Kidney epithelial cell (primary cell): ENCODE results near the gene FGD2. TPM values are rescaled to one million over a fixed set of nuclear protein-coding genes. Genes with fewer than 3 reads are reported as not detected.

Experiments
- DNase-seq: peaks from one replicate; pipeline ENCODE4 v3.0.0-alpha.2; 2010; ENCODE audit warnings: low read depth
- H3K27me3 ChIP-seq: 2 replicates; pipeline ENCODE4 v1.6.0; 2011; ENCODE audit warnings: low read length; ENCODE audit not compliant: control insufficient read depth, insufficient read depth
- H3K36me3 ChIP-seq: 2 replicates; pipeline ENCODE4 v1.5.1; 2011; ENCODE audit warnings: low read length; ENCODE audit not compliant: control insufficient read depth, insufficient read depth
- H3K4me3 ChIP-seq: 2 replicates; pipeline ENCODE4 v1.5.1; 2011; ENCODE audit warnings: low read depth, mild to moderate bottlenecking, control low read depth, low read length
- CTCF ChIP-seq: IDR thresholded peaks from 2 replicates; pipeline ENCODE4 v1.5.1; 2011; ENCODE audit warnings: mild to moderate bottlenecking, moderate library complexity, low read length, control low read depth, inconsistent platforms; ENCODE audit not compliant: insufficient read depth, poor library complexity, severe bottlenecking
- total RNA-seq: library from RNA; depleted of rRNA; stranded (reverse); fragments of >200 nt; gene quantifications from 2 replicates; pipeline ENCODE4 v1.2.3, GENCODE V29; 2015

FGD2 gene
- total RNA-seq, 1 donor from 2014 or later = 0.04 TPM

DNA sequence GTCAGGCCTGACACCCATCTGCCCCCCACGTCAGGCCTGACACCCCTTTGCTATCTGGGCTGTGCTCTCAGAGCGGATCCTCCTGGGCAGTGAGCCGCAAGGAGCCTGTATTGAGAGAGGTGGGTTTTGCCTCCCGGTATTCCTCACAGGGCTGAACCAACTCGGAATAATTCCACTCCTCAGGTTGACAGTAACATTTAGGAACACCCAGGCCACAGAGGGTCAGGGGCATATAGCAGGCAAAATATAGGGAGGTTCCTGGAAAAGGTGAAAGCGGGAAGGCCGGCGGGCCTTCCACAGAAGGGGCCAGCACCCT, 6.8 kb upstream of the FGD2 start:
- no peaks in the 10 kb centered on the region for H3K36me3 ChIP-seq
- DNase-seq = no peak
- TF ChIP-seq CTCF = no peak
- no peaks in the 10 kb centered on the region for H3K27me3 ChIP-seq
- H3K4me3 ChIP-seq = no peak overlapping the region

DNA sequence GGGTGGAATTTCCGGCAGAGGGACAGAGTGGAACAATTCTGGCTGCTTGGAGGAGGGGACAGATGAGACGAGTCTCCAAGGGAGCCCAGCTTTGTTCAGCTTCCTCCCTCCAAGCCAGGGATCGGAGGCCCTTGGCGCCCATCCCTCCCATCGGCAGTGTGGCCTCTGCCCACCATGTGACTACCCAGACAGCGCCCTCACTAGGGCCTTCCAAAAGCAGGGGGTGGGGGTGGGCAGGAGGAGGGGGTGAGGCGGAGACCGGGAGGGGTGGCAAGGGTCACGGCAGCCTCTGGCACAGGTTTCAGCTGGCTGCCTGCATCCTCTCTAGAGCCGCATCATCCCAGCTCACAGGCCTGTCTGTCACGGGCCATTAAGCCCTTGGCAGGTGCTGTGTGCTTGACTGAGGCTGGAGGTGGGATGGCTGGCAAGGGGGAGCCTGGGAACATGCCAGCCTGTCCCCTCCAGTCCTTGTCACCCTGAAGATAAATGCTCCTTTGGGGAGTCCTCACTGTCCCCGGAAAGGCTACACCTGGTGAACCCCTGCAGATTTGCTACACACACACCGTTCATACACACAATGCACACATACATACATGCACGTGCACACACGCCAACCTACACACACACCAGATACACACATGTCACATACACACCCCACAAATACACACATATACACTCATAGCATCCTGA, 6.2 kb upstream of the FGD2 start:
- DNase-seq = no peak
- Histone ChIP-seq H3K4me3 (no peak overlapping the region), H3K36me3 (no peaks in the 10 kb centered on the region), H3K27me3 (no peaks in the 10 kb centered on the region)
- no peak for TF ChIP-seq CTCF

- no peaks in the 10 kb centered on the region for H3K36me3 ChIP-seq
- no peaks in the 10 kb centered on the region for H3K27me3 ChIP-seq
- no peak overlapping the region for H3K4me3 ChIP-seq
- no peak for DNase-seq
- TF ChIP-seq CTCF = no peak
These were observed 5.7 kb upstream of the FGD2 start for GRCh38 chr6:36999751-37000125.

DNA sequence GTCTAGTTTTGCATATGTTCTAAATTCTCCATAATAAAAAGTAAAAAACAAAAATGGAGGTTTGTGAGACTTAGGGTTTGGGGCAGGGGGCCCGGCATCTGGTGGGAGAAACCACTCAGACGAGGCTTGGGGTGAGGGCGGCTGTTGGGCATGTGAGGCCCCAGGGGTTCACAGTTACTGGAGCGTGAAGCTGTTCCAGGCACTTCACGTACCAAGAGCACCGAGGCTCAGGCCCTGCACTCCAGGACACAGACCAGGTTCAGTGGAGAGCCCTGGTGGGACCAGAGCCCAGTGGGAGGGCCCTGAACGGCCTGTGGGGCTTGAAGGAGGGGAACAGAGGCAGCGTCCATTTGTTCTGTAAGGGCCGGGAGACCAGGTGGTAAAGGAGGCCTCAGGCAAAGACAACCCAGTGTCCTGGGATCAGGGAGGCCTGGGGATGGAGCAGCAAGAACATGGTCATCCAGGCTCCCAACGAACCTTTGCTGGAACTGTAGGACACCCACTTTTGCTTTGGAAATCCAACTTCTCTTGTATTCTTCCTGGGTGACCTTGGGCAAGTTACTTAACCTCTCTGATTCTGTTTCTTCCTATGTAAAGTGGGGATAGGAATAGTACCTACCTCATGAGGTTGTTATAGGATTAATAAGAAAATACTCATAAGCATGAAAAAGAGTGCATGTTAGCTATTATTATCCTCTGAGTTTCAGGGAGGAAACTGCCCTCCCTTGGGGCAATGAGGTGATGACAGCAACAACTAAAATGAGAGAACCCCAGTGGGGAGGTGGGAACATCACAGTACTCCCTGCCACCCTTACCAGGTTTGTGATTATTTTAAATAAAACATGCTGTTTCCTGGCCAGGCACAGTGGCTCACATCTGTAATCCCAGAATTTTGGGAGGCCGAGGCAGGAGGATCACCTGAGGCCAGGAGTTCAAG, 1.1 kb upstream of the FGD2 start:
- TF ChIP-seq CTCF = no peak

GRCh38 chr6:37005827-37006567, 542 bp downstream of the FGD2 start:
- Histone ChIP-seq H3K4me3 (no peak overlapping the region), H3K36me3 (no peaks in the 10 kb centered on the region), H3K27me3 (peaks cover 4% of the 10 kb centered on the region)
- no peak for DNase-seq
- no peak for TF ChIP-seq CTCF

More for the DNA sequence above, 1.1 kb upstream of the FGD2 start:
- peaks cover 4% of the 10 kb centered on the region for H3K27me3 ChIP-seq
- no peak overlapping the region for H3K4me3 ChIP-seq
- DNase-seq = no peak
- no peaks in the 10 kb centered on the region for H3K36me3 ChIP-seq
